Aorta (tissue), 5 donors: ENCODE results near the gene FAM117B. TPM values are rescaled to one million over a fixed set of nuclear protein-coding genes. Genes with fewer than 3 reads are reported as not detected.
A peak's percentile ranks its signal among the peaks of the same experiment; 100 is the strongest.

Source experiments
- ATAC-seq: fragments of 200-7000 bp; cut with Tn5 transposase; one replicate; pipeline ENCODE4 v1.9.1; 2022; ENCODE audit warnings: moderate library complexity; ENCODE audit not compliant: low FRiP score
- DNase-seq, 2 donors: peaks; one replicate each; pipeline ENCODE4 v3.0.0-alpha.2; 2020
- H3K27ac ChIP-seq, 2 donors: one replicate each; pipeline ENCODE4 v1.5.1; 2013; ENCODE audit warnings: low read length in 2 of 2, mild to moderate bottlenecking in 2 of 2, moderate library complexity in 2 of 2, control low read depth in 1 of 2, inconsistent platforms in 1 of 2, low read depth in 1 of 2
- H3K27me3 ChIP-seq, 2 donors: one replicate each; pipeline ENCODE4 v1.6.1; 2013; ENCODE audit warnings: control low read depth in 1 of 2, low read length in 1 of 2, mild to moderate bottlenecking in 1 of 2, moderate library complexity in 1 of 2; ENCODE audit not compliant: insufficient read depth in 2 of 2, control insufficient read depth in 1 of 2
- H3K36me3 ChIP-seq, 2 donors: one replicate each; pipeline ENCODE4 v1.6.1; 2013; ENCODE audit warnings: control low read depth in 1 of 2, low read length in 1 of 2, mild to moderate bottlenecking in 1 of 2; ENCODE audit not compliant: insufficient read depth in 2 of 2, control insufficient read depth in 1 of 2
- H3K4me1 ChIP-seq, 2 donors: one replicate each; pipeline ENCODE4 v1.6.1; 2013; ENCODE audit warnings: low read length in 2 of 2, control low read depth in 1 of 2, mild to moderate bottlenecking in 1 of 2, moderate library complexity in 1 of 2; ENCODE audit not compliant: insufficient read depth in 2 of 2, control insufficient read depth in 1 of 2
- H3K4me3 ChIP-seq, 2 donors: one replicate each; pipeline ENCODE4 v1.5.1; 2013; ENCODE audit warnings: low read length in 2 of 2, control low read depth in 1 of 2, mild to moderate bottlenecking in 1 of 2
- H3K9me3 ChIP-seq: one replicate; pipeline ENCODE4 v1.6.1; 2013; ENCODE audit warnings: mild to moderate bottlenecking, low read length; ENCODE audit not compliant: control insufficient read depth
- WGBS, 2 donors: extraction: QIAGEN DNeasy Blood & Tissue Kit; methylation state at CpG; one replicate each; pipeline ENCODE4 v1.1.7; 2013; 5-methylcytosine and 5-hydroxymethylcytosine counted together
- intact Hi-C, 2 donors: fragments of 100-400 bp; cut with DNase I; formaldehyde crosslinking; loops; one replicate each; pipeline versions ENCODE4 v1.14.2 to v1.15.0; 2022
- polyA plus RNA-seq, 2 donors: library from polyadenylated mRNA; stranded (reverse); fragments of 200-250 nt; gene quantifications; one replicate each; pipeline ENCODE4 v1.2.3, GENCODE V29; 2013
- total RNA-seq, 2 donors: library from RNA; stranded (reverse); fragmentation: NEBNext Ultra II Directional; extraction: Animal tissue kit (Norgen Biotek cat#: 25700); gene quantifications; one replicate each; pipeline ENCODE4 v1.2.1, GENCODE V29; 2021
- donor health status: healthy with polysubstance abuse.
- donor health status: Bipolar disorder and iron deficiency.
- donor health status: DM: no; HTN: no; CAD: no.
- donor health status: DM: no; HTN: no; CAD: no.
- donor health status: DM: yes; HTN: yes; CAD: no.

The FAM117B gene
- total and polyA plus RNA-seq, 4 donors, result 2.5 to 8.4 (median 3.4) TPM

GRCh38 chr2:202681688-202682205, 47.0 kb downstream of the FAM117B start:
- H3K9me3 ChIP-seq, result peaks cover 2% of the 10 kb centered on the region
- H3K4me3 ChIP-seq, result no peak overlapping the region
- no peaks in the 10 kb centered on the region for H3K36me3 ChIP-seq
- H3K27me3 ChIP-seq, result no peaks in the 10 kb centered on the region
- 89 to 91% methylated on average over 9 of the region's 9 CpGs for WGBS, 2 donors
- DNase-seq (no peak), ATAC-seq (no peak)
- H3K27ac ChIP-seq, result no peak overlapping the region
- H3K4me1 ChIP-seq, result no peaks in the 10 kb centered on the region
- intact Hi-C loops, result no loop called here

GRCh38 chr2:202682274-202682673, 47.5 kb downstream of the FAM117B start:
- intact Hi-C loops, result no loop called here
- 90 to 93% methylated on average over 12 of the region's 12 CpGs for WGBS, 2 donors
- Histone ChIP-seq H3K4me1 (no peaks in the 10 kb centered on the region), H3K4me3 (no peak overlapping the region), H3K27ac (no peak overlapping the region), H3K27me3 (no peaks in the 10 kb centered on the region), H3K36me3 (no peaks in the 10 kb centered on the region), H3K9me3 (peaks cover 2% of the 10 kb centered on the region)
- DNase-seq (no peak), ATAC-seq (no peak)

- Histone ChIP-seq H3K4me1 (no peaks in the 10 kb centered on the region), H3K9me3 (peaks cover under 1% of the 10 kb centered on the region), H3K27me3 (no peaks in the 10 kb centered on the region), H3K36me3 (no peaks in the 10 kb centered on the region), H3K27ac (no peak overlapping the region), H3K4me3 (no peak overlapping the region)
- intact Hi-C loops, result no loop called here
- DNase-seq (no peak), ATAC-seq (no peak)
- 94 to 95% methylated on average over 3 of the region's 3 CpGs for WGBS, 2 donors
These were observed 52.5 kb downstream of the FAM117B start for GRCh38 chr2:202687276-202687675.

- 95 to 98% methylated on average over 2 of the region's 2 CpGs for WGBS, 2 donors
- H3K4me1 ChIP-seq, result no peaks in the 10 kb centered on the region
- H3K4me3 ChIP-seq, result no peak overlapping the region
- ATAC-seq (no peak), DNase-seq (no peak)
- no peak overlapping the region for H3K27ac ChIP-seq
- H3K9me3 ChIP-seq, result no peaks in the 10 kb centered on the region
- no peaks in the 10 kb centered on the region for H3K36me3 ChIP-seq
- H3K27me3 ChIP-seq, result no peaks in the 10 kb centered on the region
- intact Hi-C loops, result no loop called here
These were observed 54.7 kb downstream of the FAM117B start for GRCh38 chr2:202689459-202689858.

GRCh38 chr2:202689898-202690297, 55.1 kb downstream of the FAM117B start:
- 97 to 99% methylated on average over 2 of the region's 2 CpGs for WGBS, 2 donors
- no peak for ATAC-seq
- intact Hi-C loops, result no loop called here
- Histone ChIP-seq H3K9me3 (no peaks in the 10 kb centered on the region), H3K36me3 (no peaks in the 10 kb centered on the region), H3K27ac (no peak overlapping the region), H3K4me1 (no peaks in the 10 kb centered on the region), H3K4me3 (no peak overlapping the region), H3K27me3 (no peaks in the 10 kb centered on the region)
- no peak for DNase-seq

- intact Hi-C loops, result no loop called here
These were observed 55.6 kb downstream of the FAM117B start for GRCh38 chr2:202690321-202690900.

GRCh38 chr2:202693503-202693902, 58.7 kb downstream of the FAM117B start:
- H3K27me3 ChIP-seq, result no peaks in the 10 kb centered on the region
- H3K4me3 ChIP-seq, result no peak overlapping the region
- 92 to 95% methylated on average over 4 of the region's 4 CpGs for WGBS, 2 donors
- ATAC-seq (no peak), DNase-seq (no peak)
- no peaks in the 10 kb centered on the region for H3K36me3 ChIP-seq
- intact Hi-C loops, result no loop called here
- H3K4me1 ChIP-seq, result no peaks in the 10 kb centered on the region
- H3K27ac ChIP-seq, result no peak overlapping the region
- H3K9me3 ChIP-seq, result no peaks in the 10 kb centered on the region

More at GRCh38 chr2:202690321-202690900, 55.6 kb downstream of the FAM117B start:
- H3K9me3 ChIP-seq, result no peaks in the 10 kb centered on the region
- H3K27ac ChIP-seq, result peak overlapping the region in 1 of 2 donors; percentile 33
- DNase-seq, result no peak
- H3K4me3 ChIP-seq, result no peak overlapping the region
- H3K27me3 ChIP-seq, result no peaks in the 10 kb centered on the region
- no peaks in the 10 kb centered on the region for H3K36me3 ChIP-seq
- no peaks in the 10 kb centered on the region for H3K4me1 ChIP-seq
- ATAC-seq, result no peak
- WGBS, 2 donors, result 69 to 83% methylated on average over 3 of the region's 3 CpGs

- intact Hi-C loops, result no loop called here
- DNase-seq, result no peak
- Histone ChIP-seq H3K4me3 (no peak overlapping the region), H3K4me1 (no peaks in the 10 kb centered on the region), H3K27ac (no peak overlapping the region), H3K27me3 (no peaks in the 10 kb centered on the region), H3K36me3 (no peaks in the 10 kb centered on the region), H3K9me3 (no peaks in the 10 kb centered on the region)
- 91 to 94% methylated on average over 9 of the region's 9 CpGs for WGBS, 2 donors
- no peak for ATAC-seq
These were observed 60.4 kb downstream of the FAM117B start for GRCh38 chr2:202695166-202695565.

GRCh38 chr2:202700075-202700901, 65.5 kb downstream of the FAM117B start:
- Histone ChIP-seq H3K27me3 (no peaks in the 10 kb centered on the region), H3K4me3 (no peak overlapping the region), H3K9me3 (no peaks in the 10 kb centered on the region), H3K36me3 (no peaks in the 10 kb centered on the region), H3K27ac (no peak overlapping the region), H3K4me1 (no peaks in the 10 kb centered on the region)
- no peak for ATAC-seq
- intact Hi-C loops, result no loop called here
- WGBS, 2 donors, result 90 to 91% methylated on average over 4 of the region's 4 CpGs
- no peak for DNase-seq
